NCI-H82 treated with DMSO at 0.1 percent for 48 hours (cell line): ENCODE data around the gene SGSM2.

Experiments used
- DNase-seq: peaks from one replicate; lab custom pipeline; 2025; ENCODE audit not compliant: unreplicated experiment; lab: John Stamatoyannopoulos, UW

SGSM2 gene

GRCh38 chr17:2397247-2398171, 60.2 kb downstream of the SGSM2 start:
- DNase-seq = no peak

GRCh38 chr17:2398182-2398581, 60.9 kb downstream of the SGSM2 start:
- no peak for DNase-seq

- DNase-seq = no peak
Measured at GRCh38 chr17:2398655-2399571, 61.6 kb downstream of the SGSM2 start.

GRCh38 chr17:2399572-2400473, 62.5 kb downstream of the SGSM2 start:
- DNase-seq = peak; percentile 90

- no peak for DNase-seq
Measured at GRCh38 chr17:2400474-2400866, 63.2 kb downstream of the SGSM2 start.

GRCh38 chr17:2400877-2401425, 63.6 kb downstream of the SGSM2 start, which contains the start of gene MNT:
Gene MNT, minus strand, starts transcription at chr17:2401060. Its CDS starts 348 bp downstream, at chr17:2400712.
- DNase-seq = peak; percentile 90

- peak; percentile 98 for DNase-seq
Measured at GRCh38 chr17:2401426-2402221, 64.3 kb downstream of the SGSM2 start.

GRCh38 chr17:2402544-2402943, 65.2 kb downstream of the SGSM2 start:
- no peak for DNase-seq

GRCh38 chr17:2403044-2403443, 65.7 kb downstream of the SGSM2 start:
- DNase-seq = no peak

GRCh38 chr17:2405247-2405926, 68.1 kb downstream of the SGSM2 start:
- DNase-seq = peak; percentile 45

- no peak for DNase-seq
Measured at GRCh38 chr17:2406271-2406902, 69.1 kb downstream of the SGSM2 start.

GRCh38 chr17:2406903-2407790, 69.8 kb downstream of the SGSM2 start:
- DNase-seq = no peak

- DNase-seq = no peak
Measured at GRCh38 chr17:2410951-2411350, 73.7 kb downstream of the SGSM2 start.

- DNase-seq = no peak
Measured at GRCh38 chr17:2412561-2413021, 75.3 kb downstream of the SGSM2 start.

- DNase-seq = no peak
Measured at GRCh38 chr17:2414446-2415064, 77.3 kb downstream of the SGSM2 start.

- DNase-seq = no peak
Measured at GRCh38 chr17:2415081-2415480, 77.8 kb downstream of the SGSM2 start.
